Embryonic facial prominence (tissue), 1 donor: ENCODE measurements around the gene WNK4.

Experiments
- DNase-seq: peaks from one replicate; pipeline ENCODE4 v3.0.0-alpha.2; 2016; ENCODE audit errors: extremely low spot score

WNK4 gene

GRCh38 chr17:42797067-42798007 lies 16.9 kb downstream of the WNK4 start:
- no peak for DNase-seq

GRCh38 chr17:42798011-42798382 lies 17.6 kb downstream of the WNK4 start:
- DNase-seq: no peak

- DNase-seq: peak; percentile 70
These were observed 18.3 kb downstream of the WNK4 start, which contains the start of the genes CNTD1 and COA3 for GRCh38 chr17:42798383-42799380. Gene CNTD1 (plus strand): TSS chr17:42798861. CDS start chr17:42799068, 207 bp downstream. Gene COA3 (minus strand): TSS chr17:42798704. CDS start chr17:42798681, 23 bp downstream.

GRCh38 chr17:42803074-42803883 lies 22.9 kb downstream of the WNK4 start:
- no peak for DNase-seq

- no peak for DNase-seq
These were observed 24.5 kb downstream of the WNK4 start for GRCh38 chr17:42804918-42805367.

GRCh38 chr17:42806249-42806648 lies 25.8 kb downstream of the WNK4 start:
- no peak for DNase-seq

GRCh38 chr17:42809250-42809649 lies 28.8 kb downstream of the WNK4 start:
- no peak for DNase-seq

GRCh38 chr17:42814633-42815399 lies 34.4 kb downstream of the WNK4 start:
- no peak for DNase-seq

GRCh38 chr17:42817866-42818265 lies 37.5 kb downstream of the WNK4 start:
- DNase-seq: no peak

GRCh38 chr17:42818379-42818778 lies 38.0 kb downstream of the WNK4 start:
- no peak for DNase-seq

- DNase-seq: no peak
These were observed 39.6 kb downstream of the WNK4 start for GRCh38 chr17:42819939-42820535.

GRCh38 chr17:42821176-42821575 lies 40.8 kb downstream of the WNK4 start:
- no peak for DNase-seq

- no peak for DNase-seq
These were observed 47.1 kb downstream of the WNK4 start for GRCh38 chr17:42827472-42827871.

GRCh38 chr17:42830971-42831370 lies 50.6 kb downstream of the WNK4 start:
- no peak for DNase-seq

GRCh38 chr17:42832213-42832933 lies 52.0 kb downstream of the WNK4 start:
- no peak for DNase-seq

- DNase-seq: peak; percentile 82
These were observed 52.7 kb downstream of the WNK4 start, which contains the start of gene PSME3 for GRCh38 chr17:42832934-42833766. Gene PSME3 (plus strand): TSS chr17:42833397. CDS start chr17:42833632, 235 bp downstream.

- no peak for DNase-seq
These were observed 53.5 kb downstream of the WNK4 start for GRCh38 chr17:42833767-42834422.

GRCh38 chr17:42835732-42836131 lies 55.3 kb downstream of the WNK4 start:
- no peak for DNase-seq
